SK-N-SH (cell line): ENCODE measurements around the gene UBE3B.

ENCODE experiments used
- CTCF ChIP-seq: fragments of 200-600 bp; sonication (generic); IDR thresholded peaks from 2 replicates; pipeline ENCODE4 v1.6.1; 2017; ENCODE audit warnings: antibody characterized with exemption, mild to moderate bottlenecking, moderate library complexity
- EP300 ChIP-seq, 2 experiments: IDR thresholded peaks; 2 replicates each; pipeline versions ENCODE4 v1.4.0 to v1.6.1; 2012; ENCODE audit warnings: borderline replicate concordance in 1 of 2, low read depth in 1 of 2, low read length in 1 of 2
- SMC3 ChIP-seq: IDR thresholded peaks from 2 replicates; pipeline ENCODE4 v1.6.1; 2012; ENCODE audit warnings: low read depth, low read length, improper control_type of control experiment
- TEAD4 ChIP-seq: IDR thresholded peaks from 2 replicates; pipeline ENCODE4 v1.4.0; 2012; ENCODE audit warnings: mild to moderate bottlenecking, borderline replicate concordance; ENCODE audit not compliant: insufficient read depth
- TF ChIP-seq, protein P1 (sequence below): IDR thresholded peaks from 2 replicates; pipeline ENCODE4 v1.6.1; 2012; ENCODE audit warnings: mild to moderate bottlenecking, low read depth, low read length, moderate library complexity

DNA sequence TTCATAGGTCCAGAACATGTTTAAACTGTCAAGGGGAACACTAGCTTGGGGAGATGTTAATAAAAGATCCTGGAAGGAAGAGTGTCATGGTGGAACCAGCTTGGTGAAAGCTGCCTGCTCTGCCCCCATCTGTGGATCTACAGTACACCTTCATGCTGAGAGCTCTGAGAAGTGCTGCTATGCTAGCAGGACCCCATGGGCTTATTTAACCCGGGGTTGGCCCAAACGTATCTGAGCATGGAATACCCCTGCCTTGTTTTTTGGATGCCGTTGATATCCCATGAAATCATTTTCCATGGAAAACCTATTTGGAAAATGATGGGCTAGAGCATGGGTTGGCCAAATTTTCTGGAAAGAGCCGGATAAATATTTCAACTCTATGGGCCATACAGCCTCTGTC, 14.2 kb downstream of the UBE3B start:
- TF ChIP-seq SMC3: no peak
- no peak for TF ChIP-seq CTCF
- TF ChIP-seq TEAD4: no peak
- TF ChIP-seq, protein P1, sequence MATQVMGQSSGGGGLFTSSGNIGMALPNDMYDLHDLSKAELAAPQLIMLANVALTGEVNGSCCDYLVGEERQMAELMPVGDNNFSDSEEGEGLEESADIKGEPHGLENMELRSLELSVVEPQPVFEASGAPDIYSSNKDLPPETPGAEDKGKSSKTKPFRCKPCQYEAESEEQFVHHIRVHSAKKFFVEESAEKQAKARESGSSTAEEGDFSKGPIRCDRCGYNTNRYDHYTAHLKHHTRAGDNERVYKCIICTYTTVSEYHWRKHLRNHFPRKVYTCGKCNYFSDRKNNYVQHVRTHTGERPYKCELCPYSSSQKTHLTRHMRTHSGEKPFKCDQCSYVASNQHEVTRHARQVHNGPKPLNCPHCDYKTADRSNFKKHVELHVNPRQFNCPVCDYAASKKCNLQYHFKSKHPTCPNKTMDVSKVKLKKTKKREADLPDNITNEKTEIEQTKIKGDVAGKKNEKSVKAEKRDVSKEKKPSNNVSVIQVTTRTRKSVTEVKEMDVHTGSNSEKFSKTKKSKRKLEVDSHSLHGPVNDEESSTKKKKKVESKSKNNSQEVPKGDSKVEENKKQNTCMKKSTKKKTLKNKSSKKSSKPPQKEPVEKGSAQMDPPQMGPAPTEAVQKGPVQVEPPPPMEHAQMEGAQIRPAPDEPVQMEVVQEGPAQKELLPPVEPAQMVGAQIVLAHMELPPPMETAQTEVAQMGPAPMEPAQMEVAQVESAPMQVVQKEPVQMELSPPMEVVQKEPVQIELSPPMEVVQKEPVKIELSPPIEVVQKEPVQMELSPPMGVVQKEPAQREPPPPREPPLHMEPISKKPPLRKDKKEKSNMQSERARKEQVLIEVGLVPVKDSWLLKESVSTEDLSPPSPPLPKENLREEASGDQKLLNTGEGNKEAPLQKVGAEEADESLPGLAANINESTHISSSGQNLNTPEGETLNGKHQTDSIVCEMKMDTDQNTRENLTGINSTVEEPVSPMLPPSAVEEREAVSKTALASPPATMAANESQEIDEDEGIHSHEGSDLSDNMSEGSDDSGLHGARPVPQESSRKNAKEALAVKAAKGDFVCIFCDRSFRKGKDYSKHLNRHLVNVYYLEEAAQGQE: no peak
- TF ChIP-seq EP300 (IDR thresholded peaks at IDR 0.05; ENCODE audit: borderline replicate concordance in 1 of 2, low read depth in 1 of 2, low read length in 1 of 2): no peak
